ENCODE data around the gene PCED1A.

- no peak for TF ChIP-seq EZH2phosphoT487 (IDR thresholded peaks at IDR 0.05; ENCODE audit: borderline replicate concordance, low read depth, low read length)
- no peak for TF ChIP-seq CTCF (conservative IDR thresholded peaks at IDR 0.05; ENCODE audit: low read length)
Observed at GRCh38 chr20:2795451-2795850, 45.0 kb downstream of the PCED1A start.
